Measurements from ENCODE around the gene DDX39A. TPM values are rescaled to one million over a fixed set of nuclear protein-coding genes. Genes with fewer than 3 reads are reported as not detected.

DDX39A gene
- total and polyA plus RNA-seq, 2 donors (not counting 1 experiment from before 2014, with no cell fraction given): 178 to 393 TPM

DNA sequence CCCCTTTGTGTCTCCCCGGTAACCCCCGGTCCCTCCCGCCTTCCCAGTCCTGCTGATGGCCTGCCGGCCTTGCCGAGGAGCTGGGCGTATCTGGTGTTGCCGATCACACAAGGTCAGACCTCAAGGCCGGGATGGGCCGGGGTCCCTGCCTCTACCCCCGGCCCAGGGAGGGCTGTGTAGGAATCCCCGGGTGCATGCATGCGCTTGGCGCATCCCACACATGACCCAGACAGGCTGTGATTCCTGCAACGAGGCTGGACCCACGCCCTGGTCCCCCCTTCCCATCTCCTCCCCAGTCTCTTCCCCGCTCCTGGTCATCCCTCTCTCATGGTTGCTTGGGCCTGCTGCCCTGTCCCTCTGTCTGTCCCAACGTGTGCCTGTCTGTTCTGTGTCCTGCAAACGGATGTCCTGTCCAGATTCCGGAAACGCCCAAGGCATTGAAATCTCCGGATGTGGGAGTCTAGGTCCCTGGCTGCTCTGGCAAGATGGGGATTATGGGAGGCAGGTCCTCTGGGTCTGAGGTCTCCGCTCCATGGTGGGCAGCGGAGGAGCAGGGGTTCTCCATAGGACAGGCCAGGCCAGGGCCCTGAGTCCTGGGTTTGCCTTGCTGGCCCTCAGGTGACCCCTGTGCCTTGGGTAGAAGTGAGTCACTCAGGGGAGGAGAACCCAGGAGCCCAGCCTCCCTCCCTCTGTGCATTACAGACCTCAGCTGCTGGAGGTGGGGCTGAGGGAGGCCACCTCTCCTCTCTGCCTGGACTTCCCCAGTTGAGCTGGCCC lies 15.6 kb upstream of the DDX39A start:
- H3K4me3 ChIP-seq (ENCODE audit: control extremely low read depth in 1 of 5, extremely low read depth in 1 of 5, insufficient read depth in 1 of 5, low read depth in 2 of 5, low read length in 4 of 5): peak overlapping the region in 2 of 5 experiments; percentile 71 to 78
- CTCF ChIA-PET: no interaction called here
- H3K36me3 ChIP-seq (replicated peaks in 1 of 2; ENCODE audit: control extremely low read depth in 1 of 2, control insufficient read depth in 1 of 2, extremely low read depth in 1 of 2, insufficient read depth in 2 of 2, low read length in 1 of 2): no peaks in the 10 kb centered on the region
- Mint-ChIP-seq H3K4me1 (peaks cover 40% of the 10 kb centered on the region), H3K4me3 (peak overlapping the region; percentile 83), H3K9me3 (ENCODE audit: insufficient read depth) (no peaks in the 10 kb centered on the region), H3K27me3 (no peaks in the 10 kb centered on the region), H3K27ac (peak overlapping the region; percentile 89)
- DNase-seq (no peak), ATAC-seq (ENCODE audit: low read depth) (no peak)
- no peak overlapping the region for H2AFZ ChIP-seq (ENCODE audit: insufficient read depth, low read depth, low read length, poor library complexity, severe bottlenecking)
- WGBS (ENCODE audit: insufficient coverage): 81% methylated on average over 23 of the region's 23 CpGs
- peak overlapping the region; percentile 76 to 86 for H3K27ac ChIP-seq (ENCODE audit: low read length in 2 of 2)
- H4K20me1 ChIP-seq (ENCODE audit: control insufficient read depth, insufficient read depth, low read length, poor library complexity, severe bottlenecking): peaks cover 15% of the 10 kb centered on the region
- H3K4me2 ChIP-seq (replicated peaks; ENCODE audit: low read depth, low read length, poor library complexity, severe bottlenecking): peak overlapping the region; percentile 92
- POLR2A ChIA-PET: interaction anchor here (1.6 kb wide), 1 partner anchor 15 kb away, joined by 5 read pairs; no protein-coding TSS in a partner anchor
- H3K9ac ChIP-seq (ENCODE audit: low read length): no peak overlapping the region
- peaks cover 30 to 38% of the 10 kb centered on the region in 2 donors for H3K4me1 ChIP-seq (ENCODE audit: control insufficient read depth in 2 of 2, insufficient read depth in 2 of 2, low read length in 2 of 2)
- H3K27me3 ChIP-seq (replicated peaks in 1 of 4; ENCODE audit: control extremely low read depth in 1 of 4, control insufficient read depth in 3 of 4, insufficient read depth in 4 of 4, low read length in 3 of 4): peaks cover 0 to 3% (median 0%) of the 10 kb centered on the region in 4 experiments
- H3K79me2 ChIP-seq (ENCODE audit: control insufficient read depth, insufficient read depth, low read length): peaks cover 63% of the 10 kb centered on the region
- TF ChIP-seq, protein P1, sequence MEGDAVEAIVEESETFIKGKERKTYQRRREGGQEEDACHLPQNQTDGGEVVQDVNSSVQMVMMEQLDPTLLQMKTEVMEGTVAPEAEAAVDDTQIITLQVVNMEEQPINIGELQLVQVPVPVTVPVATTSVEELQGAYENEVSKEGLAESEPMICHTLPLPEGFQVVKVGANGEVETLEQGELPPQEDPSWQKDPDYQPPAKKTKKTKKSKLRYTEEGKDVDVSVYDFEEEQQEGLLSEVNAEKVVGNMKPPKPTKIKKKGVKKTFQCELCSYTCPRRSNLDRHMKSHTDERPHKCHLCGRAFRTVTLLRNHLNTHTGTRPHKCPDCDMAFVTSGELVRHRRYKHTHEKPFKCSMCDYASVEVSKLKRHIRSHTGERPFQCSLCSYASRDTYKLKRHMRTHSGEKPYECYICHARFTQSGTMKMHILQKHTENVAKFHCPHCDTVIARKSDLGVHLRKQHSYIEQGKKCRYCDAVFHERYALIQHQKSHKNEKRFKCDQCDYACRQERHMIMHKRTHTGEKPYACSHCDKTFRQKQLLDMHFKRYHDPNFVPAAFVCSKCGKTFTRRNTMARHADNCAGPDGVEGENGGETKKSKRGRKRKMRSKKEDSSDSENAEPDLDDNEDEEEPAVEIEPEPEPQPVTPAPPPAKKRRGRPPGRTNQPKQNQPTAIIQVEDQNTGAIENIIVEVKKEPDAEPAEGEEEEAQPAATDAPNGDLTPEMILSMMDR (IDR thresholded peaks at IDR 0.05): no peak
- no peak for TF ChIP-seq EZH2 (IDR thresholded peaks at IDR 0.05; ENCODE audit: borderline replicate concordance, insufficient read depth, low read depth, low read length, poor library complexity, severe bottlenecking)
- H3K9me3 ChIP-seq (ENCODE audit: control extremely low read depth in 1 of 3, control insufficient read depth in 2 of 3, insufficient read depth in 1 of 3, low read length in 2 of 3): peaks cover 0 to 3% (median 0%) of the 10 kb centered on the region in 3 donors
- intact Hi-C loops (cut with micrococcal nuclease): no loop called here
